ENCODE data around the gene CCL19.

CCL19 gene

DNA sequence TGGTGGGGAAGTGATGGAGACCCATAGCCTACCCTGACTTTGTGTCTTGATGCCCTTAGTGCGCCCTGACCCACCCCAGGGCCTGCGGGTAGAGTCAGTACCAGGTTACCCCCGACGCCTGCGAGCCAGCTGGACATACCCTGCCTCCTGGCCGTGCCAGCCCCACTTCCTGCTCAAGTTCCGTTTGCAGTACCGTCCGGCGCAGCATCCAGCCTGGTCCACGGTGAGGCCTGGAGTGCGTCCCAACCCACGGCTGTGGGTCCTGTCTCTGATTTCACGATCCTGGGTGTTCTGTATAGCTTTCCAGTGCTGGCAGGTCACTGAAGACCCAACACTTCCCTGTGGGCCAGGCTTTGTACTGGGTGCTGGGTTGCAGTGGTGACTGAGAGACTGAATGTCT is 32.6 kb downstream of the CCL19 start:
- ATAC-seq = no peak
- TF ChIP-seq ZFP3 (CRISPR knock-in tag; IDR thresholded peaks at IDR 0.05) = no peak
- TF ChIP-seq, protein P1, sequence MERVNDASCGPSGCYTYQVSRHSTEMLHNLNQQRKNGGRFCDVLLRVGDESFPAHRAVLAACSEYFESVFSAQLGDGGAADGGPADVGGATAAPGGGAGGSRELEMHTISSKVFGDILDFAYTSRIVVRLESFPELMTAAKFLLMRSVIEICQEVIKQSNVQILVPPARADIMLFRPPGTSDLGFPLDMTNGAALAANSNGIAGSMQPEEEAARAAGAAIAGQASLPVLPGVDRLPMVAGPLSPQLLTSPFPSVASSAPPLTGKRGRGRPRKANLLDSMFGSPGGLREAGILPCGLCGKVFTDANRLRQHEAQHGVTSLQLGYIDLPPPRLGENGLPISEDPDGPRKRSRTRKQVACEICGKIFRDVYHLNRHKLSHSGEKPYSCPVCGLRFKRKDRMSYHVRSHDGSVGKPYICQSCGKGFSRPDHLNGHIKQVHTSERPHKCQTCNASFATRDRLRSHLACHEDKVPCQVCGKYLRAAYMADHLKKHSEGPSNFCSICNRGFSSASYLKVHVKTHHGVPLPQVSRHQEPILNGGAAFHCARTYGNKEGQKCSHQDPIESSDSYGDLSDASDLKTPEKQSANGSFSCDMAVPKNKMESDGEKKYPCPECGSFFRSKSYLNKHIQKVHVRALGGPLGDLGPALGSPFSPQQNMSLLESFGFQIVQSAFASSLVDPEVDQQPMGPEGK (CRISPR knock-in tag; IDR thresholded peaks at IDR 0.05; ENCODE audit: borderline replicate concordance) = no peak
- TF ChIP-seq OSR1 (CRISPR knock-in tag; IDR thresholded peaks at IDR 0.05) = no peak
- no peak for TF ChIP-seq RARB (CRISPR knock-in tag; IDR thresholded peaks at IDR 0.05)
- TF ChIP-seq ARNTL (CRISPR knock-in tag; IDR thresholded peaks at IDR 0.05; ENCODE audit: borderline replicate concordance, low read depth) = no peak
- TF ChIP-seq ISL1 (CRISPR knock-in tag; IDR thresholded peaks at IDR 0.05) = no peak
- TF ChIP-seq PPARA (CRISPR knock-in tag; IDR thresholded peaks at IDR 0.05; ENCODE audit: borderline replicate concordance) = no peak

DNA sequence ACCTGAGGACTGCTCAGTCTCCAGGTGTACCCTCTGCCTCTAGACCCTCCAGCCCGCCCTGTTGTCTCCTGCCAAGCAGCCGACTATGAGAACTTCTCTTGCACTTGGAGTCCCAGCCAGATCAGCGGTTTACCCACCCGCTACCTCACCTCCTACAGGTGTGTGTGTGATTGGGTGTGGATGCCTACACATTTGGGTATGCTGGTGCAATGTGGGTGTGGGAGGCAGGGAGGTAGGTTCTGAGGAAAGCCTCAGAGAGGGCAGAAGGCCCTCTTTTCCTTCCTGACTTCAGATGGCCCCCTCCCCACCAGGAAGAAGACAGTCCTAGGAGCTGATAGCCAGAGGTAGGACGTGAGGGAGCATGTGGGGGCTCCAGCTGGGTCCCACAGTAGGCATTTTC is 34.1 kb downstream of the CCL19 start:
- no peak for ATAC-seq
- TF ChIP-seq, protein P2, sequence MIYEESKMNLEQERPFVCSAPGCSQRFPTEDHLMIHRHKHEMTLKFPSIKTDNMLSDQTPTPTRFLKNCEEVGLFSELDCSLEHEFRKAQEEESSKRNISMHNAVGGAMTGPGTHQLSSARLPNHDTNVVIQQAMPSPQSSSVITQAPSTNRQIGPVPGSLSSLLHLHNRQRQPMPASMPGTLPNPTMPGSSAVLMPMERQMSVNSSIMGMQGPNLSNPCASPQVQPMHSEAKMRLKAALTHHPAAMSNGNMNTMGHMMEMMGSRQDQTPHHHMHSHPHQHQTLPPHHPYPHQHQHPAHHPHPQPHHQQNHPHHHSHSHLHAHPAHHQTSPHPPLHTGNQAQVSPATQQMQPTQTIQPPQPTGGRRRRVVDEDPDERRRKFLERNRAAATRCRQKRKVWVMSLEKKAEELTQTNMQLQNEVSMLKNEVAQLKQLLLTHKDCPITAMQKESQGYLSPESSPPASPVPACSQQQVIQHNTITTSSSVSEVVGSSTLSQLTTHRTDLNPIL (CRISPR knock-in tag; IDR thresholded peaks at IDR 0.05; ENCODE audit: low read depth) = no peak
- TF ChIP-seq ZFP3 (CRISPR knock-in tag; IDR thresholded peaks at IDR 0.05) (no peak), SNAI2 (CRISPR knock-in tag; IDR thresholded peaks at IDR 0.05) (no peak), ISL1 (CRISPR knock-in tag; IDR thresholded peaks at IDR 0.05) (no peak), RARB (CRISPR knock-in tag; IDR thresholded peaks at IDR 0.05) (no peak), GLIS3 (CRISPR knock-in tag; IDR thresholded peaks at IDR 0.05) (no peak), OSR1 (CRISPR knock-in tag; IDR thresholded peaks at IDR 0.05) (no peak), ZFP30 (CRISPR knock-in tag; IDR thresholded peaks at IDR 0.05) (no peak), CSDC2 (CRISPR knock-in tag; IDR thresholded peaks at IDR 0.05) (no peak), ZC3H10 (CRISPR knock-in tag; IDR thresholded peaks at IDR 0.05) (no peak), PPARA (CRISPR knock-in tag; IDR thresholded peaks at IDR 0.05; ENCODE audit: borderline replicate concordance) (no peak), ZNF565 (CRISPR knock-in tag; conservative IDR thresholded peaks at IDR 0.05; ENCODE audit: low read depth) (no peak), ESRRG (CRISPR knock-in tag; IDR thresholded peaks at IDR 0.05) (no peak), TOX (CRISPR knock-in tag; IDR thresholded peaks at IDR 0.05; ENCODE audit: borderline replicate concordance) (no peak), ZNF8 (CRISPR knock-in tag; IDR thresholded peaks at IDR 0.05) (no peak)
- TF ChIP-seq, protein P3, sequence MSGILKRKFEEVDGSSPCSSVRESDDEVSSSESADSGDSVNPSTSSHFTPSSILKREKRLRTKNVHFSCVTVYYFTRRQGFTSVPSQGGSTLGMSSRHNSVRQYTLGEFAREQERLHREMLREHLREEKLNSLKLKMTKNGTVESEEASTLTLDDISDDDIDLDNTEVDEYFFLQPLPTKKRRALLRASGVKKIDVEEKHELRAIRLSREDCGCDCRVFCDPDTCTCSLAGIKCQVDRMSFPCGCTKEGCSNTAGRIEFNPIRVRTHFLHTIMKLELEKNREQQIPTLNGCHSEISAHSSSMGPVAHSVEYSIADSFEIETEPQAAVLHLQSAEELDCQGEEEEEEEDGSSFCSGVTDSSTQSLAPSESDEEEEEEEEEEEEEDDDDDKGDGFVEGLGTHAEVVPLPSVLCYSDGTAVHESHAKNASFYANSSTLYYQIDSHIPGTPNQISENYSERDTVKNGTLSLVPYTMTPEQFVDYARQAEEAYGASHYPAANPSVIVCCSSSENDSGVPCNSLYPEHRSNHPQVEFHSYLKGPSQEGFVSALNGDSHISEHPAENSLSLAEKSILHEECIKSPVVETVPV (CRISPR knock-in tag; IDR thresholded peaks at IDR 0.05) = no peak
- TF ChIP-seq, protein P1 (CRISPR knock-in tag; IDR thresholded peaks at IDR 0.05; ENCODE audit: borderline replicate concordance) = no peak
- TF ChIP-seq, protein P4, sequence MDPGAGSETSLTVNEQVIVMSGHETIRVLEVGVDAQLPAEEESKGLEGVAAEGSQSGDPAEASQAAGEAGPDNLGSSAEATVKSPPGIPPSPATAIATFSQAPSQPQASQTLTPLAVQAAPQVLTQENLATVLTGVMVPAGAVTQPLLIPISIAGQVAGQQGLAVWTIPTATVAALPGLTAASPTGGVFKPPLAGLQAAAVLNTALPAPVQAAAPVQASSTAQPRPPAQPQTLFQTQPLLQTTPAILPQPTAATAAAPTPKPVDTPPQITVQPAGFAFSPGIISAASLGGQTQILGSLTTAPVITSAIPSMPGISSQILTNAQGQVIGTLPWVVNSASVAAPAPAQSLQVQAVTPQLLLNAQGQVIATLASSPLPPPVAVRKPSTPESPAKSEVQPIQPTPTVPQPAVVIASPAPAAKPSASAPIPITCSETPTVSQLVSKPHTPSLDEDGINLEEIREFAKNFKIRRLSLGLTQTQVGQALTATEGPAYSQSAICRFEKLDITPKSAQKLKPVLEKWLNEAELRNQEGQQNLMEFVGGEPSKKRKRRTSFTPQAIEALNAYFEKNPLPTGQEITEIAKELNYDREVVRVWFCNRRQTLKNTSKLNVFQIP (CRISPR knock-in tag; IDR thresholded peaks at IDR 0.05; ENCODE audit: borderline replicate concordance, low read depth) = no peak

DNA sequence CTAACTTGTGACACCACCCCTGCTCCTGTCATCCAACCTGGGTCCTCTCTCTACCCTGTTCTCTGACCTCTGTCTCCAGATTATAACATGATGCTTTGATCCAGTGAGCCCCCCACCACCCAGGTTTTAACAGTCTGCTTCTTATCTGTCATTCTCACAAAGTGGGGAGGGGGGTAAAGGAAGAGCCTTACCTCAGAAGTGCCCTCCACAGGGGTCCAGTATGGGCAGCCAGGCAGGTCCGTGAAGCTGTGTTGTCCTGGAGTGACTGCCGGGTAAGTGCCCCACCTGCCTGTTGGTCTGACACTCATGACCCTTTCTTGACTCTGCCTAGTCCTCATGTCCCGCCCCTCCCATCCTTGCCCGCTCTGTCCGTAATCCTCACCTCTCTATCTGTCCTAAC is 35.7 kb downstream of the CCL19 start:
- TF ChIP-seq ZNF70 (CRISPR knock-in tag; IDR thresholded peaks at IDR 0.05) (no peak), SNAI2 (CRISPR knock-in tag; IDR thresholded peaks at IDR 0.05) (no peak), TCF4 (CRISPR knock-in tag; IDR thresholded peaks at IDR 0.05; ENCODE audit: borderline replicate concordance) (no peak), GLIS3 (CRISPR knock-in tag; IDR thresholded peaks at IDR 0.05) (no peak), PPARA (CRISPR knock-in tag; IDR thresholded peaks at IDR 0.05; ENCODE audit: borderline replicate concordance) (no peak), ZNF565 (CRISPR knock-in tag; conservative IDR thresholded peaks at IDR 0.05; ENCODE audit: low read depth) (no peak), BACH2 (CRISPR knock-in tag; IDR thresholded peaks at IDR 0.05; ENCODE audit: borderline replicate concordance) (no peak), RARB (CRISPR knock-in tag; IDR thresholded peaks at IDR 0.05) (no peak), ZC3H10 (CRISPR knock-in tag; IDR thresholded peaks at IDR 0.05) (no peak), ISL1 (CRISPR knock-in tag; IDR thresholded peaks at IDR 0.05) (no peak), TOX (CRISPR knock-in tag; IDR thresholded peaks at IDR 0.05; ENCODE audit: borderline replicate concordance) (no peak)
- TF ChIP-seq, protein P2 (CRISPR knock-in tag; IDR thresholded peaks at IDR 0.05; ENCODE audit: low read depth) = no peak
- TF ChIP-seq, protein P3 (CRISPR knock-in tag; IDR thresholded peaks at IDR 0.05) = no peak
- TF ChIP-seq, protein P1 (CRISPR knock-in tag; IDR thresholded peaks at IDR 0.05; ENCODE audit: borderline replicate concordance) = no peak
- ATAC-seq = no peak

All from SK-N-SH treated with all-trans-retinoic acid at 6 μM for 48 hours (cell line).